ENCODE measurements around the gene TCN1. TPM values are rescaled to one million over a fixed set of nuclear protein-coding genes. Genes with fewer than 3 reads are reported as not detected.

The TCN1 gene
- total RNA-seq, 1 donor from 2014 or later: 0.45 TPM

DNA sequence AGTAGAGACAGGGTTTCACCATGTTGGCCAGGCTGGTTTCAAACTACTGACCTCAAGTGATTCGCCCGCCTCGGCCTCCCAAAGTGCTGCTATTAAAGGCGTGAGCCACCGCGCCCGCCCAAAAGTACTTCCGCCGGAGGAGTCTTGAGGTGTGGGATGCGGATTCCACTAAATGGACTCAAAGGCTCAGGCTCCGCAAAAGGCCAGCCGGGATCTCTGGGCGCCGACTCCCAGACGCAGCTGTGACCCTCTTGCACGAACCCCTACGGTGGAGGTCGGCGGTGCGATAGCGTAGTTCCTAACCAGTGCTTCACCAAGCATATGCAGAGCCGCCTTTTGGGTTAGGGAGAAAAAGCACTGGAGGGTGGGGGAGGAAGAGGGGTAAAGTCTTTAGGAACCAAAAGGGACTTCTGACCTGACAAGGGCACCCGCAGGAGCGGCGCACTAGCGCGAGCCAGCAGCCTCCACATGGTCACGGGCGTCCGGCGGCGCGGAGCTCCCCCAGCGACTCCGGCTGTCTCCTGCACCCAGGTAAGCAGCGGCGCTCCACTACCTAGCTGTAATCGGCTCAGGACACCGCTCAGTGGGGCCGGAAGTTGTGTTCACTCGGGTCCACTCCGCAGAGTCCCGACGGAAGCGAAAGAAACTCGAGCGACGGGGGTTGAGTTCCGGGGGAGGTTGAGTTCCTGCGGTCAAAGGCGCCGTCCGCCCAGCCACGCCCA, 55.9 kb downstream of the TCN1 start, which contains the start of gene MRPL16:
TSS of gene MRPL16 (minus strand) at position 590 of the 722 bp plus-strand sequence. CDS start at position 470, 120 bp downstream.
- DNase-seq (ENCODE audit: low spot score) (peak; percentile 90), ATAC-seq (peak; percentile 99)

DNA sequence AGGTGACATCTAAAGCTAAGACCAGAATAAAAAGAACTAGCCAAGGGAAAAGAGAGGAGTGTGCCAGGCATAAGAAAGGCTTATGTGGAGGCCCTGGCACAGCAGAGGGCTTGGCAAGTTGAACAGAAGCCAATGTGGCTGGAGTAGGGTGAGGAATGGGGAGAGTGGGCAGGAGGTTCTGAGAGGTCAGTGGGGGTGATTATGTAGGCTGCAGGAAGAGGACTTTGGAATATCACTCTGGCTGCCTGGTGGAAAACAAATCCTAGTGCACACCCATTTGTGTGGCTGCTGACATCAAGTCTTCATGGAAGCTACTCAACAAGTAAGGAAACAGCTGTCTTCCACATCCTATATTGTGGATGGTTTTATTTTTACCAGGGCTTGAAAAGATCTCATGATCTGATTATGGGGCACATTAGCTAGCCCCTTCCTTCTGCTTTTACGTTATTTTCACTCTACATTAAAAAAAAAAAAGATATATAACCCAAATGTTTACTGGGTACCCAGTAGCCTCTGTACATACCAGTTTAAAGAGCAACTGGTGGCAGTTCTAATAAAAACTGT, 59.2 kb downstream of the TCN1 start:
- ATAC-seq (no peak), DNase-seq (ENCODE audit: low spot score) (no peak)

DNA sequence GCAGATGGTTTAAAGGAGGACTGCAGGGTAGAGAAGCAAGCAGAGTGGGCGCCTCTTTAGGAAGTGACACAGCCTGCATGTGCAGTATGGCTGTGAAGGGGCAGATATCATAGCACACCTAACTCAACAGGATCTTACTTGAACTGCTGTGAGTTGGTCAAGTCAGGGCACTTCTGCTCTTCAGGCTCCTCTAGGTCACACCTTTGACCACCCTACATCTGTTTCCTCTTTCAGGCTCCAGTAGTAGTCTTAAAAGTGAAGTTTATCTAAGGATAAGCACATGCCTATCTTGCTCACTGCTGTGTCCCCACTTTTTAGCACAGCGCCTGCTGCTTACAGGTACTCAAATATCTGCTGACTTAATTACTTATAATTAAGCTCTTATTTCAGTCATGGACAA, 62.2 kb downstream of the TCN1 start:
- ATAC-seq: no peak
- no peak for DNase-seq (ENCODE audit: low spot score)

Other genes starting within 250 kb of the TCN1 start
- 16.7 TPM for gene PATL1, start 197.4 kb downstream of the TCN1 start, total RNA-seq
- gene OR10V1, start 152.6 kb downstream of the TCN1 start, total RNA-seq: not detected
- 3.8 TPM for gene STX3, start 111.1 kb downstream of the TCN1 start, total RNA-seq
- gene MRPL16, start 55.7 kb downstream of the TCN1 start, total RNA-seq: 34.3 TPM
- not detected for gene CBLIF, start 21.0 kb downstream of the TCN1 start, total RNA-seq
- gene OOSP3, start 12.3 kb upstream of the TCN1 start, total RNA-seq: not detected
- gene OOSP1, start 71.9 kb upstream of the TCN1 start, total RNA-seq: not detected
- gene OOSP4A, start 97.5 kb upstream of the TCN1 start, total RNA-seq: not detected
- not detected for gene OOSP4B, start 150.7 kb upstream of the TCN1 start, total RNA-seq
- not detected for gene OOSP2, start 173.9 kb upstream of the TCN1 start, total RNA-seq
- gene MS4A3, start 190.2 kb upstream of the TCN1 start, total RNA-seq: 0.25 TPM
- 0.15 TPM for gene MS4A2, start 222.2 kb upstream of the TCN1 start, total RNA-seq

All from left lobe of liver (tissue), 2 donors.